Measurements from ENCODE around the gene FAM120C. TPM values are rescaled to one million over a fixed set of nuclear protein-coding genes. Genes with fewer than 3 reads are reported as not detected.

Gene FAM120C
- total and polyA plus RNA-seq, 2 experiments from 2014 or later = 9.3 to 9.8 TPM

DNA sequence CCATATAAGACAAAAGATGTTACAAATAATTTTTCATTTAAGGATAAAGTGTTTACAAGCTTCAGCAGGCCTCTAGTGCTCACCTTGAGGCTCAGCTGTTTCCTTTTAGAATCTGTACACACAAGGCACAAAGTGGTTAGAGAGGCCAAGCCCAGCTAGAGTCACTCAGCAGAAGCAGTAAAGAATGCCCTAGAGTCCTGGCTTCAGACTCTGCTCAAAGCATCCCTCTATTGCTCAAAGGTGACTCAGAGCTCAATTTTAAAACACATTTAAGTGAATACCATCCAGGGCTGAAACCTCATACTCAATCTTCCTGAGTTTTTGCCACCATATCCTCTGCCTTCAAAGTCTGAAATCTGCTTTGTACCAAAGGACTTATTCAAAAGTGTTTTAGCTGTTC lies 116.2 kb downstream of the FAM120C start:
- Histone ChIP-seq H3K27ac (ENCODE audit: low read depth) (no peak overlapping the region), H3K36me3 (ENCODE audit: insufficient read depth) (no peaks in the 10 kb centered on the region), H2AFZ (no peak overlapping the region), H4K20me1 (replicated peaks; ENCODE audit: insufficient read depth) (no peaks in the 10 kb centered on the region), H3K4me1 (ENCODE audit: insufficient read depth) (0 out of 2 replicates have a peak, but pooled peaks cover 2% of the 10 kb centered on the region), H3K4me2 (no peak overlapping the region), H3K9me2 (ENCODE audit: insufficient read depth) (no peaks in the 10 kb centered on the region), H3F3A (replicated peaks; ENCODE audit: low read depth) (no peaks in the 10 kb centered on the region), H3K4me3 (no peak overlapping the region), H3K79me2 (replicated peaks; ENCODE audit: insufficient read depth) (no peaks in the 10 kb centered on the region), H3K27me3 (ENCODE audit: insufficient read depth) (no peaks in the 10 kb centered on the region)
- Mint-ChIP-seq H3K27me3 (ENCODE audit: insufficient read depth, low read depth, poor library complexity) (no peaks in the 10 kb centered on the region), H3K9me3 (no peaks in the 10 kb centered on the region), H3K4me1 (peaks cover 9% of the 10 kb centered on the region), H3K4me3 (no peak overlapping the region), H3K36me3 (ENCODE audit: low read depth) (no peaks in the 10 kb centered on the region), H3K27ac (no peak overlapping the region)
- DNase-seq (ENCODE audit: low spot score) (no peak), ATAC-seq (no peak)
- TF ChIP-seq JUNB (IDR thresholded peaks at IDR 0.05; ENCODE audit: unreplicated experiment) (no peak), EZH2phosphoT487 (IDR thresholded peaks at IDR 0.05; ENCODE audit: unreplicated experiment) (no peak), ETS1 (IDR thresholded peaks at IDR 0.05) (no peak), STAT1 (IDR thresholded peaks at IDR 0.05; ENCODE audit: unreplicated experiment) (no peak), ZNF462 (CRISPR knock-in tag; IDR thresholded peaks at IDR 0.05) (no peak), EZH2 (IDR thresholded peaks at IDR 0.05; ENCODE audit: low read depth, unreplicated experiment) (no peak), NANOG (IDR thresholded peaks at IDR 0.05; ENCODE audit: borderline replicate concordance) (no peak), CTCF (conservative IDR thresholded peaks at IDR 0.05; ENCODE audit: low read depth in 2 of 2) (no peak), POLR2AphosphoS5 (IDR thresholded peaks at IDR 0.05; ENCODE audit: low read depth) (no peak), CREB1 (CRISPR knock-in tag; IDR thresholded peaks at IDR 0.05; ENCODE audit: low read depth) (no peak), ZNF331 (CRISPR knock-in tag; IDR thresholded peaks at IDR 0.05; ENCODE audit: low read depth) (no peak), ZNF114 (CRISPR knock-in tag; IDR thresholded peaks at IDR 0.05) (no peak)
- TF ChIP-seq, protein P1, sequence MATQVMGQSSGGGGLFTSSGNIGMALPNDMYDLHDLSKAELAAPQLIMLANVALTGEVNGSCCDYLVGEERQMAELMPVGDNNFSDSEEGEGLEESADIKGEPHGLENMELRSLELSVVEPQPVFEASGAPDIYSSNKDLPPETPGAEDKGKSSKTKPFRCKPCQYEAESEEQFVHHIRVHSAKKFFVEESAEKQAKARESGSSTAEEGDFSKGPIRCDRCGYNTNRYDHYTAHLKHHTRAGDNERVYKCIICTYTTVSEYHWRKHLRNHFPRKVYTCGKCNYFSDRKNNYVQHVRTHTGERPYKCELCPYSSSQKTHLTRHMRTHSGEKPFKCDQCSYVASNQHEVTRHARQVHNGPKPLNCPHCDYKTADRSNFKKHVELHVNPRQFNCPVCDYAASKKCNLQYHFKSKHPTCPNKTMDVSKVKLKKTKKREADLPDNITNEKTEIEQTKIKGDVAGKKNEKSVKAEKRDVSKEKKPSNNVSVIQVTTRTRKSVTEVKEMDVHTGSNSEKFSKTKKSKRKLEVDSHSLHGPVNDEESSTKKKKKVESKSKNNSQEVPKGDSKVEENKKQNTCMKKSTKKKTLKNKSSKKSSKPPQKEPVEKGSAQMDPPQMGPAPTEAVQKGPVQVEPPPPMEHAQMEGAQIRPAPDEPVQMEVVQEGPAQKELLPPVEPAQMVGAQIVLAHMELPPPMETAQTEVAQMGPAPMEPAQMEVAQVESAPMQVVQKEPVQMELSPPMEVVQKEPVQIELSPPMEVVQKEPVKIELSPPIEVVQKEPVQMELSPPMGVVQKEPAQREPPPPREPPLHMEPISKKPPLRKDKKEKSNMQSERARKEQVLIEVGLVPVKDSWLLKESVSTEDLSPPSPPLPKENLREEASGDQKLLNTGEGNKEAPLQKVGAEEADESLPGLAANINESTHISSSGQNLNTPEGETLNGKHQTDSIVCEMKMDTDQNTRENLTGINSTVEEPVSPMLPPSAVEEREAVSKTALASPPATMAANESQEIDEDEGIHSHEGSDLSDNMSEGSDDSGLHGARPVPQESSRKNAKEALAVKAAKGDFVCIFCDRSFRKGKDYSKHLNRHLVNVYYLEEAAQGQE (IDR thresholded peaks at IDR 0.05; ENCODE audit: unreplicated experiment) = no peak
